ENCODE data around the gene SOAT1.

SOAT1 gene

GRCh38 chr1:179302070-179302469 is 8.5 kb downstream of the SOAT1 start:
- no peak overlapping the region for H3K4me3 ChIP-seq (ENCODE audit: low read depth, low read length)
- DNase-seq (ENCODE audit: low read depth), result no peak

- no peak for DNase-seq (ENCODE audit: low read depth)
- H3K4me3 ChIP-seq (ENCODE audit: low read depth, low read length), result no peak overlapping the region
Observed at GRCh38 chr1:179303200-179303785, 9.7 kb downstream of the SOAT1 start.

GRCh38 chr1:179305450-179305849 is 11.9 kb downstream of the SOAT1 start:
- no peak for DNase-seq (ENCODE audit: low read depth)

GRCh38 chr1:179310291-179310690 is 16.7 kb downstream of the SOAT1 start:
- peak; percentile 48 for DNase-seq (ENCODE audit: low read depth)
- no peak overlapping the region for H3K4me3 ChIP-seq (ENCODE audit: low read depth, low read length)

More at GRCh38 chr1:179305450-179305849, 11.9 kb downstream of the SOAT1 start:
- H3K4me3 ChIP-seq (ENCODE audit: low read depth, low read length), result no peak overlapping the region

GRCh38 chr1:179310721-179311120 is 17.1 kb downstream of the SOAT1 start:
- no peak overlapping the region for H3K4me3 ChIP-seq (ENCODE audit: low read depth, low read length)
- DNase-seq (ENCODE audit: low read depth), result peak; percentile 77

- no peak overlapping the region for H3K4me3 ChIP-seq (ENCODE audit: low read depth, low read length)
- DNase-seq (ENCODE audit: low read depth), result no peak
Observed at GRCh38 chr1:179311149-179311700, 17.6 kb downstream of the SOAT1 start.

GRCh38 chr1:179313004-179313403 is 19.4 kb downstream of the SOAT1 start:
- no peak overlapping the region for H3K4me3 ChIP-seq (ENCODE audit: low read depth, low read length)
- DNase-seq (ENCODE audit: low read depth), result no peak

- no peak for DNase-seq (ENCODE audit: low read depth)
- H3K4me3 ChIP-seq (ENCODE audit: low read depth, low read length), result no peak overlapping the region
Observed at GRCh38 chr1:179314928-179315327, 21.3 kb downstream of the SOAT1 start.

GRCh38 chr1:179318491-179318890 is 24.9 kb downstream of the SOAT1 start:
- no peak overlapping the region for H3K4me3 ChIP-seq (ENCODE audit: low read depth, low read length)
- DNase-seq (ENCODE audit: low read depth), result no peak

GRCh38 chr1:179321533-179322216 is 28.1 kb downstream of the SOAT1 start:
- DNase-seq (ENCODE audit: low read depth), result no peak
- H3K4me3 ChIP-seq (ENCODE audit: low read depth, low read length), result no peak overlapping the region

- no peak overlapping the region for H3K4me3 ChIP-seq (ENCODE audit: low read depth, low read length)
- no peak for DNase-seq (ENCODE audit: low read depth)
Observed at GRCh38 chr1:179322557-179322956, 29.0 kb downstream of the SOAT1 start.

GRCh38 chr1:179323436-179323835 is 29.8 kb downstream of the SOAT1 start:
- no peak overlapping the region for H3K4me3 ChIP-seq (ENCODE audit: low read depth, low read length)

GRCh38 chr1:179325836-179326235 is 32.2 kb downstream of the SOAT1 start:
- H3K4me3 ChIP-seq (ENCODE audit: low read depth, low read length), result no peak overlapping the region
- no peak for DNase-seq (ENCODE audit: low read depth)

More at GRCh38 chr1:179323436-179323835, 29.8 kb downstream of the SOAT1 start:
- DNase-seq (ENCODE audit: low read depth), result no peak

- DNase-seq (ENCODE audit: low read depth), result no peak
- H3K4me3 ChIP-seq (ENCODE audit: low read depth, low read length), result no peak overlapping the region
Observed at GRCh38 chr1:179326746-179327145, 33.1 kb downstream of the SOAT1 start.

GRCh38 chr1:179327196-179327595 is 33.6 kb downstream of the SOAT1 start:
- DNase-seq (ENCODE audit: low read depth), result no peak
- no peak overlapping the region for H3K4me3 ChIP-seq (ENCODE audit: low read depth, low read length)

GRCh38 chr1:179327679-179328078 is 34.1 kb downstream of the SOAT1 start:
- H3K4me3 ChIP-seq (ENCODE audit: low read depth, low read length), result no peak overlapping the region
- DNase-seq (ENCODE audit: low read depth), result no peak

- DNase-seq (ENCODE audit: low read depth), result no peak
- H3K4me3 ChIP-seq (ENCODE audit: low read depth, low read length), result no peak overlapping the region
Observed at GRCh38 chr1:179329862-179330261, 36.3 kb downstream of the SOAT1 start.

GRCh38 chr1:179334440-179334839 is 40.8 kb downstream of the SOAT1 start:
- DNase-seq (ENCODE audit: low read depth), result no peak
- H3K4me3 ChIP-seq (ENCODE audit: low read depth, low read length), result no peak overlapping the region

GRCh38 chr1:179337288-179337687 is 43.7 kb downstream of the SOAT1 start:
- H3K4me3 ChIP-seq (ENCODE audit: low read depth, low read length), result no peak overlapping the region
- no peak for DNase-seq (ENCODE audit: low read depth)

GRCh38 chr1:179337942-179338560 is 44.5 kb downstream of the SOAT1 start:
- H3K4me3 ChIP-seq (ENCODE audit: low read depth, low read length), result no peak overlapping the region
- DNase-seq (ENCODE audit: low read depth), result no peak

GRCh38 chr1:179340918-179341317 is 47.3 kb downstream of the SOAT1 start:
- DNase-seq (ENCODE audit: low read depth), result no peak
- H3K4me3 ChIP-seq (ENCODE audit: low read depth, low read length), result no peak overlapping the region

Measured in skeletal muscle cell (primary cell).